GM12878 (cell line): Measurements from ENCODE around the gene GBA3.

Source experiments
- CEBPB ChIP-seq, 2 experiments: fragments of 150-350 bp in 1 of 2; IDR thresholded peaks; 2 replicates each; pipeline ENCODE4 v1.6.1; 2012 to 2014; ENCODE audit warnings: low read depth in 2 of 2, low read length in 2 of 2, borderline replicate concordance in 1 of 2, inconsistent platforms in 1 of 2
- EED ChIP-seq: sonication (generic); IDR thresholded peaks from 2 replicates; pipeline ENCODE4 v1.6.1; 2016; ENCODE audit warnings: antibody characterized with exemption, low read depth
- EZH2 ChIP-seq: IDR thresholded peaks from 2 replicates; pipeline ENCODE4 v1.6.1; 2012; ENCODE audit warnings: low read depth, mild to moderate bottlenecking, control low read depth, inconsistent platforms, low read length, borderline replicate concordance; ENCODE audit not compliant: control insufficient read depth
- HCFC1 ChIP-seq: fragments of 150-350 bp; IDR thresholded peaks from 2 replicates; pipeline ENCODE4 v1.6.1; 2014; ENCODE audit warnings: low read length
- NBN ChIP-seq: fragments of 450-650 bp; IDR thresholded peaks from 2 replicates; pipeline ENCODE4 v1.6.1; 2016
- POLR2A ChIP-seq: IDR thresholded peaks from 2 replicates; pipeline ENCODE4 v1.6.1; 2011; ENCODE audit warnings: low read depth, mild to moderate bottlenecking, low read length
- RFX5 ChIP-seq: IDR thresholded peaks from 2 replicates; pipeline ENCODE4 v1.6.1; 2011; ENCODE audit warnings: low read depth, low read length, improper control_type of control experiment
- ZNF384 ChIP-seq: IDR thresholded peaks from 2 replicates; pipeline ENCODE4 v1.6.1; 2012; ENCODE audit warnings: low read depth, mild to moderate bottlenecking, low read length, improper control_type of control experiment, borderline replicate concordance
- ZSCAN29 ChIP-seq: fragments of 450-650 bp; IDR thresholded peaks from 2 replicates; pipeline ENCODE4 v1.6.1; 2017; ENCODE audit warnings: mild to moderate bottlenecking, moderate library complexity
- TF ChIP-seq, protein P1 (sequence below), 3 experiments: IDR thresholded peaks in 2 of 3; conservative IDR thresholded peaks in 1 of 3; 2 replicates each; pipeline ENCODE4 v1.5.1; 2011; ENCODE audit warnings: low read depth in 3 of 3, low read length in 3 of 3, mild to moderate bottlenecking in 3 of 3, control low read depth in 2 of 3, moderate library complexity in 2 of 3, inconsistent platforms in 1 of 3, mixed read lengths in 1 of 3; ENCODE audit not compliant: control insufficient read depth in 2 of 3, insufficient read depth in 1 of 3; ENCODE audit errors: extremely low read depth in 1 of 3
- TF ChIP-seq, protein P2 (sequence below): fragments of 450-650 bp; formaldehyde crosslinking; IDR thresholded peaks from 2 replicates; pipeline ENCODE4 v1.4.0; 2022; ENCODE audit warnings: mild to moderate bottlenecking, moderate library complexity
- TF ChIP-seq, protein P3 (sequence below): fragments of 450-650 bp; IDR thresholded peaks from 2 replicates; pipeline ENCODE4 v1.6.1; 2017; ENCODE audit warnings: mild to moderate bottlenecking, moderate library complexity

DNA sequence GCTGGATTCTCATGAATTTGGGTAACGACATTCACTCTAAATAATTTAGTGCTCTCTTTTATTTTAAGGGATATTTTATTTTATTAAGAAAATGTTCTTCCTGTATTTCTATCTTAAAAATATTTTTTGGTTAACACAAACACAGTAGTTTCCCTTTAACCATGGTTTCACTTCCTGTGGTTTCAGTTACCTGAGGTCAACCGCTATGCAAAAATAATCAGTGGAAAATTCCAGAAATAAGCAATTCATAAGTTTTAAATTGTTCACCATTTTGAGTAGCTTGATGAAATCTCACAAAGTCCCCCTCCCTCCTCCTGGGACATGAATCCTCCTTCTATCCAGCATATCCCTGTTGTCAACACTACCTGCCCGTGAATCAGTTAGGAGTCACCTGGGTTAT is 71.4 kb downstream of the GBA3 start:
- TF ChIP-seq EZH2 = no peak
- TF ChIP-seq, protein P1, sequence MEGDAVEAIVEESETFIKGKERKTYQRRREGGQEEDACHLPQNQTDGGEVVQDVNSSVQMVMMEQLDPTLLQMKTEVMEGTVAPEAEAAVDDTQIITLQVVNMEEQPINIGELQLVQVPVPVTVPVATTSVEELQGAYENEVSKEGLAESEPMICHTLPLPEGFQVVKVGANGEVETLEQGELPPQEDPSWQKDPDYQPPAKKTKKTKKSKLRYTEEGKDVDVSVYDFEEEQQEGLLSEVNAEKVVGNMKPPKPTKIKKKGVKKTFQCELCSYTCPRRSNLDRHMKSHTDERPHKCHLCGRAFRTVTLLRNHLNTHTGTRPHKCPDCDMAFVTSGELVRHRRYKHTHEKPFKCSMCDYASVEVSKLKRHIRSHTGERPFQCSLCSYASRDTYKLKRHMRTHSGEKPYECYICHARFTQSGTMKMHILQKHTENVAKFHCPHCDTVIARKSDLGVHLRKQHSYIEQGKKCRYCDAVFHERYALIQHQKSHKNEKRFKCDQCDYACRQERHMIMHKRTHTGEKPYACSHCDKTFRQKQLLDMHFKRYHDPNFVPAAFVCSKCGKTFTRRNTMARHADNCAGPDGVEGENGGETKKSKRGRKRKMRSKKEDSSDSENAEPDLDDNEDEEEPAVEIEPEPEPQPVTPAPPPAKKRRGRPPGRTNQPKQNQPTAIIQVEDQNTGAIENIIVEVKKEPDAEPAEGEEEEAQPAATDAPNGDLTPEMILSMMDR (IDR thresholded peaks at IDR 0.05 in 2 of 3, conservative IDR thresholded peaks at IDR 0.05 in 1 of 3; ENCODE audit: control insufficient read depth in 2 of 3, extremely low read depth in 1 of 3, insufficient read depth in 1 of 3, low read depth in 3 of 3, low read length in 3 of 3) = no peak
- TF ChIP-seq ZSCAN29 = no peak
- TF ChIP-seq POLR2A = no peak
- TF ChIP-seq, protein P2, sequence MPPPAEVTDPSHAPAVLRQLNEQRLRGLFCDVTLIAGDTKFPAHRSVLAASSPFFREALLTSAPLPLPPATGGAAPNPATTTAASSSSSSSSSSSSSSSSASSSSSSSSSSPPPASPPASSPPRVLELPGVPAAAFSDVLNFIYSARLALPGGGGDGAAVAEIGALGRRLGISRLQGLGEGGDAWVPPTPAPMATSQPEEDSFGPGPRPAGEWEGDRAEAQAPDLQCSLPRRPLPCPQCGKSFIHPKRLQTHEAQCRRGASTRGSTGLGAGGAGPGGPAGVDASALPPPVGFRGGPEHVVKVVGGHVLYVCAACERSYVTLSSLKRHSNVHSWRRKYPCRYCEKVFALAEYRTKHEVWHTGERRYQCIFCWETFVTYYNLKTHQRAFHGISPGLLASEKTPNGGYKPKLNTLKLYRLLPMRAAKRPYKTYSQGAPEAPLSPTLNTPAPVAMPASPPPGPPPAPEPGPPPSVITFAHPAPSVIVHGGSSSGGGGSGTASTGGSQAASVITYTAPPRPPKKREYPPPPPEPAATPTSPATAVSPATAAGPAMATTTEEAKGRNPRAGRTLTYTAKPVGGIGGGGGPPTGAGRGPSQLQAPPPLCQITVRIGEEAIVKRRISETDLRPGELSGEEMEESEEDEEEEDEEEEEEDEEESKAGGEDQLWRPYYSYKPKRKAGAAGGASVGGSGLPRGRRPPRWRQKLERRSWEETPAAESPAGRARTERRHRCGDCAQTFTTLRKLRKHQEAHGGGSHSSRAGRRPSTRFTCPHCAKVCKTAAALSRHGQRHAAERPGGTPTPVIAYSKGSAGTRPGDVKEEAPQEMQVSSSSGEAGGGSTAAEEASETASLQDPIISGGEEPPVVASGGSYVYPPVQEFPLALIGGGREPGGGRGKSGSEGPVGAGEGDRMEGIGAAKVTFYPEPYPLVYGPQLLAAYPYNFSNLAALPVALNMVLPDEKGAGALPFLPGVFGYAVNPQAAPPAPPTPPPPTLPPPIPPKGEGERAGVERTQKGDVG (CRISPR knock-in tag) = no peak
- TF ChIP-seq EED = no peak
- no peak for TF ChIP-seq HCFC1
- TF ChIP-seq, protein P3, sequence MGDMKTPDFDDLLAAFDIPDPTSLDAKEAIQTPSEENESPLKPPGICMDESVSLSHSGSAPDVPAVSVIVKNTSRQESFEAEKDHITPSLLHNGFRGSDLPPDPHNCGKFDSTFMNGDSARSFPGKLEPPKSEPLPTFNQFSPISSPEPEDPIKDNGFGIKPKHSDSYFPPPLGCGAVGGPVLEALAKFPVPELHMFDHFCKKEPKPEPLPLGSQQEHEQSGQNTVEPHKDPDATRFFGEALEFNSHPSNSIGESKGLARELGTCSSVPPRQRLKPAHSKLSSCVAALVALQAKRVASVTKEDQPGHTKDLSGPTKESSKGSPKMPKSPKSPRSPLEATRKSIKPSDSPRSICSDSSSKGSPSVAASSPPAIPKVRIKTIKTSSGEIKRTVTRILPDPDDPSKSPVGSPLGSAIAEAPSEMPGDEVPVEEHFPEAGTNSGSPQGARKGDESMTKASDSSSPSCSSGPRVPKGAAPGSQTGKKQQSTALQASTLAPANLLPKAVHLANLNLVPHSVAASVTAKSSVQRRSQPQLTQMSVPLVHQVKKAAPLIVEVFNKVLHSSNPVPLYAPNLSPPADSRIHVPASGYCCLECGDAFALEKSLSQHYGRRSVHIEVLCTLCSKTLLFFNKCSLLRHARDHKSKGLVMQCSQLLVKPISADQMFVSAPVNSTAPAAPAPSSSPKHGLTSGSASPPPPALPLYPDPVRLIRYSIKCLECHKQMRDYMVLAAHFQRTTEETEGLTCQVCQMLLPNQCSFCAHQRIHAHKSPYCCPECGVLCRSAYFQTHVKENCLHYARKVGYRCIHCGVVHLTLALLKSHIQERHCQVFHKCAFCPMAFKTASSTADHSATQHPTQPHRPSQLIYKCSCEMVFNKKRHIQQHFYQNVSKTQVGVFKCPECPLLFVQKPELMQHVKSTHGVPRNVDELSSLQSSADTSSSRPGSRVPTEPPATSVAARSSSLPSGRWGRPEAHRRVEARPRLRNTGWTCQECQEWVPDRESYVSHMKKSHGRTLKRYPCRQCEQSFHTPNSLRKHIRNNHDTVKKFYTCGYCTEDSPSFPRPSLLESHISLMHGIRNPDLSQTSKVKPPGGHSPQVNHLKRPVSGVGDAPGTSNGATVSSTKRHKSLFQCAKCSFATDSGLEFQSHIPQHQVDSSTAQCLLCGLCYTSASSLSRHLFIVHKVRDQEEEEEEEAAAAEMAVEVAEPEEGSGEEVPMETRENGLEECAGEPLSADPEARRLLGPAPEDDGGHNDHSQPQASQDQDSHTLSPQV = no peak
- TF ChIP-seq RFX5 = no peak
- TF ChIP-seq ZNF384 = no peak
- TF ChIP-seq NBN = no peak
- no peak for TF ChIP-seq CEBPB (IDR thresholded peaks at IDR 0.05; ENCODE audit: borderline replicate concordance in 1 of 2, low read depth in 2 of 2, low read length in 2 of 2)
